GM12878 (cell line): ENCODE results near the gene ANKRD30A. TPM values are rescaled to one million over a fixed set of nuclear protein-coding genes. Genes with fewer than 3 reads are reported as not detected.
"Not testable (repeated sequence)": the region's sequence is repeated elsewhere in the genome, so short reads cannot be mapped to it uniquely, and the experiment has no call there.

Experiments
- ATAC-seq: fragments of 200-7000 bp; cut with Tn5 transposase; 3 replicates; pipeline ENCODE4 v1.9.1; 2020; ENCODE audit warnings: mild to moderate bottlenecking, moderate library complexity
- BruUV-seq: library from RNA; stranded (reverse); fragments of 400-500 nt; replicated peaks from 2 replicates; lab custom pipeline; 2021; lab: Mats Ljungman, UMichigan
- CTCF ChIA-PET: fragments of 300-600 bp; sonication (Branson Sonifier 250); formaldehyde crosslinking; extraction: SDS; loops from one replicate; lab custom pipeline; 2021; ENCODE audit warnings: inconsistent platforms; lab: Yijun Ruan, JAX
- POLR2A ChIA-PET: fragments of 350-600 bp; formaldehyde crosslinking; extraction: SDS; loops from one replicate; lab custom pipeline; 2021; ENCODE audit warnings: inconsistent platforms; lab: Charles Lee
- RAD21 ChIA-PET: fragments of 300-600 bp; sonication (Branson Sonifier 250); formaldehyde crosslinking; loops from one replicate; lab custom pipeline; 2023; ENCODE audit warnings: antibody characterized with exemption; ENCODE audit not compliant: unreplicated experiment; lab: Charles Lee
- SMC1A ChIA-PET: fragments of 300-600 bp; sonication (Branson Sonifier 250); formaldehyde crosslinking; loops from one replicate; lab custom pipeline; 2023; ENCODE audit not compliant: unreplicated experiment, uncharacterized antibody; lab: Charles Lee
- DNase-seq: peaks from one replicate; pipeline ENCODE4 v3.0.0-alpha.2; 2011; ENCODE audit warnings: low read depth, low spot score
- FAIRE-seq: peaks from 3 replicates; lab custom pipeline; 2011; peaks lifted over from hg19 to GRCh38; lab: Jason Lieb, UNC
- H2AFZ ChIP-seq: 2 replicates; pipeline ENCODE4 v1.6.0; 2011; ENCODE audit warnings: low read depth, low read length, control low read depth; ENCODE audit not compliant: control insufficient read depth
- H3K27ac ChIP-seq: 2 replicates; pipeline ENCODE4 v1.5.1; 2011; ENCODE audit warnings: control low read depth; ENCODE audit not compliant: control insufficient read depth, insufficient read depth
- H3K27me3 ChIP-seq, 2 experiments: replicated peaks in 1 of 2; 2 replicates each; pipeline versions ENCODE4 v1.6.0 to v1.6.1; 2011; ENCODE audit warnings: low read length in 1 of 2; ENCODE audit not compliant: control insufficient read depth in 2 of 2, insufficient read depth in 2 of 2
- H3K36me3 ChIP-seq, 2 experiments: 2 replicates each; pipeline ENCODE4 v1.5.1; 2011; ENCODE audit warnings: low read length in 1 of 2; ENCODE audit not compliant: control insufficient read depth in 2 of 2, insufficient read depth in 2 of 2
- H3K4me1 ChIP-seq: 2 replicates; pipeline ENCODE4 v1.6.1; 2011; ENCODE audit warnings: mild to moderate bottlenecking, low read length, moderate library complexity, mixed read lengths; ENCODE audit not compliant: control insufficient read depth, insufficient read depth
- H3K4me2 ChIP-seq: 2 replicates; pipeline ENCODE4 v1.6.0; 2011; ENCODE audit warnings: control low read depth; ENCODE audit not compliant: control insufficient read depth, insufficient read depth
- H3K4me3 ChIP-seq: fragments of 200-600 bp; sonication (generic); 2 replicates; pipeline ENCODE4 v1.5.1; 2016
- H3K79me2 ChIP-seq: 2 replicates; pipeline ENCODE4 v1.6.0; 2011; ENCODE audit warnings: low read length; ENCODE audit not compliant: control insufficient read depth, insufficient read depth
- H3K9ac ChIP-seq: 2 replicates; pipeline ENCODE4 v1.8.0; 2011; ENCODE audit warnings: low read length, control low read depth, mixed read lengths; ENCODE audit not compliant: control insufficient read depth, insufficient read depth
- H3K9me3 ChIP-seq: replicated peaks from 3 replicates; pipeline ENCODE4 v1.5.1; 2011; ENCODE audit warnings: mild to moderate bottlenecking, low read length; ENCODE audit not compliant: control insufficient read depth, insufficient read depth
- H4K20me1 ChIP-seq: 2 replicates; pipeline ENCODE4 v1.6.0; 2011; ENCODE audit not compliant: control insufficient read depth, insufficient read depth
- WGBS: methylation state at CpG from one replicate; pipeline ENCODE4 v1.1.6; 2016; ENCODE audit warnings: low lambda C conversion rate; ENCODE audit not compliant: insufficient replicate concordance, insufficient coverage; ENCODE audit errors: missing lambda C conversion rate; 5-methylcytosine and 5-hydroxymethylcytosine counted together
- in situ Hi-C: fragments of 300-500 bp; cut with MboI; formaldehyde crosslinking; loops from 9 replicates; pipeline ENCODE4 v1.14.3; 2018; ENCODE audit warnings: mixed read lengths
- intact Hi-C: fragments of 100-400 bp; cut with micrococcal nuclease; formaldehyde crosslinking; loops from one replicate; pipeline ENCODE4 v1.14.2; 2022; ENCODE audit not compliant: unreplicated experiment
- polyA plus RNA-seq, 11 experiments: library from polyadenylated mRNA; depleted of rRNA in 4 of 11; unstranded in 6 of 11; stranded (reverse) in 5 of 11; fragments of >200 nt; fragmentation: Nextera tagmentation in 4 of 11; fragmentation: Illumina TruSeq in 1 of 11; extraction: Ambion mirVana in 4 of 11; extraction: Trizol in 1 of 11; gene quantifications; 1 replicate in 1 of 11; 2 replicates in 10 of 11; pipeline versions ENCODE4 v1.2.1 to v1.2.3, GENCODE V29; 2011 to 2016; ENCODE audit warnings: inconsistent platforms in 2 of 11, missing spikeins in 2 of 11, low read depth in 1 of 11
- total RNA-seq, 4 experiments: library from RNA; depleted of rRNA in 3 of 4; stranded (reverse); fragments of >200 nt in 3 of 4; fragmentation: Illumina TruSeq in 1 of 4; extraction: Trizol in 1 of 4; gene quantifications; 2 replicates each; pipeline versions ENCODE4 v1.2.1 to v1.2.3, GENCODE V29; 2013 to 2021

The ANKRD30A gene
- total and polyA plus RNA-seq, 10 of the 15 experiments (the other 5 are each of a cell fraction or from before 2014, with no cell fraction given) = 0.22 to 3.4 (median 0.74) TPM

DNA sequence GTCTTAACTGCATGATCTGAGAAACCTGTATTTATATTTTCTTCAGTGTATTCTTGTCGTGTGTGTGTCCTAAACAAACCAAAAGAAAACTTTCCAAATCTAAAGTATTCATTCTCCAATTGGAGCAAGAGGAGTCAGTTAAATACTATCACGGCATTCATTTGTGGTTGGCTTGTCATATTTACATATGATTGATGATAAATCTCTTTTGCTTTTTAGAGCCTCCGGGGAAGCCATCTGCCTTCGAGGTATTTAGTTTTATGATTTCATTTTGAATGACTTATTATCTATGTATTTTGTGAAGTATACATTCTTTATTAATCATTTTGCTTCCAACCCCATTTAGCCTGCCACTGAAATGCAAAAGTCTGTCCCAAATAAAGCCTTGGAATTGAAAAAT, 37.0 kb downstream of the ANKRD30A start:
- intact Hi-C loops, POLR2A ChIA-PET, H3K4me1 ChIP-seq, DNase-seq, H3K9me3 ChIP-seq, RAD21 ChIA-PET, BruUV-seq, H3K4me3 ChIP-seq, ATAC-seq, H3K79me2 ChIP-seq, H2AFZ ChIP-seq, SMC1A ChIA-PET, in situ Hi-C loops, CTCF ChIA-PET, H3K27ac ChIP-seq, FAIRE-seq, H3K27me3 ChIP-seq, H4K20me1 ChIP-seq, H3K9ac ChIP-seq, H3K4me2 ChIP-seq, H3K36me3 ChIP-seq: not testable (repeated sequence)
- WGBS = 25% methylated on average over 4 of the region's 4 CpGs

DNA sequence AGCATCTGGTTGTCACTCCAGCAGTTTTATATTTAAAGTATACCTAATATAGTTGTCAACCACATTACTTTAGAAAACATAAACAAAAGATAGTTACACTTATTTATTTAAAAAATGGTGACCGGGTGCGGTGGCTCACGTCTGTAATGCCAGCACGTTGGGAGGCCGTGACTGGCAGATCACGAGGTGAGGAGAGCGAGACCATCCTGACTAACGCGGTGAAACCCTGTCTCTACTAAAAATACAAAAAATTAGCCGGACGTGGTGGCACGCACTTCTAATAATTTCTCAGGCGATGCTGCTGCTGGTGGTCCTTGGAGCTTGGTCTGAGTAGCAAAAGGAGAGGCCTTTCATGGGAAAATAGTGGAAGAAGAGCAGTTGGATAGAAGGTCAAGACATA, 46.5 kb downstream of the ANKRD30A start:
- WGBS = 49% methylated on average over 13 of the region's 13 CpGs
- H2AFZ ChIP-seq, H3K36me3 ChIP-seq, BruUV-seq, H3K9ac ChIP-seq, RAD21 ChIA-PET, H3K27me3 ChIP-seq, H3K4me3 ChIP-seq, H3K4me2 ChIP-seq, POLR2A ChIA-PET, FAIRE-seq, H3K4me1 ChIP-seq, H3K79me2 ChIP-seq, CTCF ChIA-PET, H3K27ac ChIP-seq, H4K20me1 ChIP-seq, H3K9me3 ChIP-seq, in situ Hi-C loops, DNase-seq, SMC1A ChIA-PET, intact Hi-C loops, ATAC-seq: not testable (repeated sequence)

DNA sequence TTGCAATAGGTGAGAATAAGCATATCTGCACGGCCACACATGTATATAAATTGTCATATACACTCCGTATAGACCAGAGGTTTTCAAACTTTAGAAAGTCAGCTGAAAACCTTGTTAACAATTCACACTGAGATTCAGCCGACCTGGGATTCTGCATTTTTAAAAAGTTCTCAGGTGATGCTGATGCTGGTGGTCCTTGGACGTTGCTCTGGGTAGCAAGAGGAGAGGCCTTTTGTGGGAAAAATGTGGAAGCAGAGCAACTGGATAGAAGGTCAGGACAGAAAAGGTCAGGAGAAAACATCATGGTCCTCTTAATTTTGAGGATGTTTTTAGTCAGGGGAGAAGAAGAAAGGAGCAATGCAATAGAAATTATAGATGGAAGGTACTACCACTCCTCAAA, 52.9 kb downstream of the ANKRD30A start:
- intact Hi-C loops, H3K36me3 ChIP-seq, DNase-seq, H2AFZ ChIP-seq, in situ Hi-C loops, H3K4me3 ChIP-seq, H3K9ac ChIP-seq, BruUV-seq, H3K27me3 ChIP-seq, H3K4me1 ChIP-seq, RAD21 ChIA-PET, H3K4me2 ChIP-seq, POLR2A ChIA-PET, H3K79me2 ChIP-seq, H4K20me1 ChIP-seq, H3K9me3 ChIP-seq, ATAC-seq, CTCF ChIA-PET, FAIRE-seq, SMC1A ChIA-PET, H3K27ac ChIP-seq: not testable (repeated sequence)
- WGBS = 8% methylated on average over 4 of the region's 4 CpGs

DNA sequence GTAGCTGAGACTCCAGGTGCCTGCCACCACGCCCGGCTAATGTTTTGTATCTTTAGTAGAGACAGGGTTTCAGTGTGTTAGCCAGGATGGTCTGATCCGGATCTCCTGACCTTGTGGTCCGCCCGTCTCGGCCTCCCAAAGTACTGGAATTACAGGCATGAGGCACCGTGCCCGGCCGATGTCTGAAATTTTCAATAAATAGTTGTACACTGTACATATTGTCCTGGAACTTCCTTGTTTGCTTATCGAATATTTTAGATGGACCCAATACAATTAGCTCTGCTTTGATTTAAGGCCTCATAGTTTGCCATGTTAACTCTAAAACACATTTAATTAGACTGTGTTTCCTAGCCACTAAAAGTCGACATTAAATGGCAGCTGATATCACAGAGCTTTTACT, 57.3 kb downstream of the ANKRD30A start:
- DNase-seq, H3K27me3 ChIP-seq, H2AFZ ChIP-seq, H4K20me1 ChIP-seq, CTCF ChIA-PET, intact Hi-C loops, H3K9ac ChIP-seq, H3K36me3 ChIP-seq, H3K4me2 ChIP-seq, POLR2A ChIA-PET, ATAC-seq, H3K4me3 ChIP-seq, H3K79me2 ChIP-seq, BruUV-seq, H3K4me1 ChIP-seq, H3K9me3 ChIP-seq, FAIRE-seq, H3K27ac ChIP-seq, SMC1A ChIA-PET, in situ Hi-C loops, RAD21 ChIA-PET: not testable (repeated sequence)
- WGBS = 100% methylated on average over 2 of the region's 11 CpGs
